Measurements from ENCODE around the gene POC5. TPM values are rescaled to one million over a fixed set of nuclear protein-coding genes. Genes with fewer than 3 reads are reported as not detected.

Gene POC5
- total and polyA plus RNA-seq, 2 of the 4 experiments (the other 2 are of a cell fraction): 6.6 to 12.9 TPM

- Histone ChIP-seq H3K27ac (ENCODE audit: insufficient read depth, low read length) (no peak overlapping the region), H3K18ac (ENCODE audit: low read depth, low read length) (no peak overlapping the region), H3K23ac (ENCODE audit: low read depth, low read length) (no peak overlapping the region), H3K9me3 (ENCODE audit: control insufficient read depth, insufficient read depth, low read length) (no peaks in the 10 kb centered on the region), H4K20me1 (ENCODE audit: insufficient read depth, low read length) (no peaks in the 10 kb centered on the region), H3K9ac (ENCODE audit: low read depth, low read length) (no peak overlapping the region), H2AK5ac (ENCODE audit: low read depth, low read length) (no peak overlapping the region), H2AFZ (replicated peaks; ENCODE audit: low read length, poor library complexity) (peak overlapping the region; percentile 18), H2AK9ac (replicated peaks; ENCODE audit: low read depth, low read length, poor library complexity) (no peak overlapping the region), H4K91ac (ENCODE audit: insufficient read depth, low read depth, low read length) (no peak overlapping the region), H3K4ac (ENCODE audit: low read depth, low read length) (no peak overlapping the region), H2BK120ac (ENCODE audit: low read depth, low read length) (no peak overlapping the region), H4K5ac (ENCODE audit: low read depth, low read length) (no peak overlapping the region), H3K56ac (ENCODE audit: extremely low read depth, insufficient read depth, low read length) (no peak overlapping the region), H3K36me3 (ENCODE audit: control insufficient read depth, insufficient read depth, low read length) (no peaks in the 10 kb centered on the region), H3K4me3 (ENCODE audit: insufficient read depth, low read depth, low read length) (no peak overlapping the region), H3K79me1 (ENCODE audit: low read depth in 1 of 2, low read length in 2 of 2) (no peaks in the 10 kb centered on the region), H4K8ac (ENCODE audit: low read depth in 2 of 2, low read length in 2 of 2) (no peak overlapping the region), H3K9me1 (ENCODE audit: insufficient read depth, low read length) (no peaks in the 10 kb centered on the region), H3K27me3 (ENCODE audit: control insufficient read depth, insufficient read depth, low read length) (no peaks in the 10 kb centered on the region), H3K4me2 (ENCODE audit: low read depth, low read length) (no peak overlapping the region), H2BK5ac (ENCODE audit: low read depth, low read length, poor library complexity, severe bottlenecking) (no peak overlapping the region), H3K14ac (replicated peaks; ENCODE audit: low read depth, low read length) (no peak overlapping the region), H3K4me1 (ENCODE audit: control insufficient read depth, insufficient read depth, low read length) (no peaks in the 10 kb centered on the region; the same call in 1 of the 2 replicates), H2BK20ac (ENCODE audit: low read depth, low read length) (no peak overlapping the region), H2BK15ac (ENCODE audit: low read depth, low read length) (no peak overlapping the region)
- no peak for TF ChIP-seq RAD21 (IDR thresholded peaks at IDR 0.05; ENCODE audit: low read length)
- TF ChIP-seq RCOR1 (IDR thresholded peaks at IDR 0.05; ENCODE audit: insufficient replicate concordance, low read length): no peak
- no peak for TF ChIP-seq POLR2A (IDR thresholded peaks at IDR 0.05; ENCODE audit: low read depth, low read length)
- no peak for TF ChIP-seq MAFK (IDR thresholded peaks at IDR 0.05; ENCODE audit: low read depth, low read length)
- TF ChIP-seq CTCF (conservative IDR thresholded peaks at IDR 0.05; ENCODE audit: low read depth, low read length): no peak
- TF ChIP-seq BHLHE40 (IDR thresholded peaks at IDR 0.05; ENCODE audit: low read depth, low read length): no peak
- TF ChIP-seq CHD1 (IDR thresholded peaks at IDR 0.05; ENCODE audit: low read depth, low read length): no peak
- TF ChIP-seq CEBPB (IDR thresholded peaks at IDR 0.05; ENCODE audit: low read depth, low read length): no peak
- TF ChIP-seq ELK1 (IDR thresholded peaks at IDR 0.05; ENCODE audit: borderline replicate concordance, low read depth, low read length): no peak
- TF ChIP-seq MXI1 (IDR thresholded peaks at IDR 0.05; ENCODE audit: borderline replicate concordance, low read depth, low read length): no peak
- TF ChIP-seq USF2 (IDR thresholded peaks at IDR 0.05; ENCODE audit: low read depth, low read length): no peak
- no peak for TF ChIP-seq RFX5 (IDR thresholded peaks at IDR 0.05; ENCODE audit: low read depth, low read length)
- TF ChIP-seq FOS (IDR thresholded peaks at IDR 0.05; ENCODE audit: low read depth, low read length): no peak
- TF ChIP-seq SMC3 (IDR thresholded peaks at IDR 0.05; ENCODE audit: low read depth, low read length): no peak
- no peak for TF ChIP-seq NFE2L2 (IDR thresholded peaks at IDR 0.05; ENCODE audit: low read depth, low read length)
- TF ChIP-seq MAZ (IDR thresholded peaks at IDR 0.05; ENCODE audit: borderline replicate concordance, low read depth, low read length): no peak
- in situ Hi-C loops (cut with MboI; ENCODE audit: low sequenced_read_pairs): no loop called here
- dilution Hi-C loops (cut with HindIII; ENCODE audit: low sequenced_read_pairs, unreplicated experiment): no loop called here
- DNase-seq (no peak), ATAC-seq (ENCODE audit: low read depth) (no peak)
- no TSS peak for BruUV-seq (replicated peaks)
- WGBS, 2 experiments (ENCODE audit: extremely low coverage in 2 of 2, insufficient read length in 1 of 2): 69% methylated on average over 12 of the region's 19 CpGs; no CpG with 5 or more reads in 1 of the 2 experiments
- POLR2A ChIA-PET (ENCODE audit: unreplicated experiment): no interaction called here
- intact Hi-C loops (cut with micrococcal nuclease): loop anchor here (5.0 kb wide), 1 partner anchor 37 kb away; no protein-coding TSS in a partner anchor
- CTCF ChIA-PET: no interaction called here
Measured at GRCh38 chr5:75654693-75655295, 62.4 kb downstream of the POC5 start.

All from IMR-90 (cell line).